ENCODE data around the gene MT1H.

The MT1H gene

GRCh38 chr16:56636616-56637413 lies 32.8 kb upstream of the MT1H start:
- no peak for DNase-seq

- DNase-seq = no peak
Observed at GRCh38 chr16:56637814-56638750, 31.5 kb upstream of the MT1H start, which contains the start of gene MT1A. Gene MT1A (plus strand): TSS chr16:56638666. CDS start chr16:56638739, 73 bp downstream.

DNA sequence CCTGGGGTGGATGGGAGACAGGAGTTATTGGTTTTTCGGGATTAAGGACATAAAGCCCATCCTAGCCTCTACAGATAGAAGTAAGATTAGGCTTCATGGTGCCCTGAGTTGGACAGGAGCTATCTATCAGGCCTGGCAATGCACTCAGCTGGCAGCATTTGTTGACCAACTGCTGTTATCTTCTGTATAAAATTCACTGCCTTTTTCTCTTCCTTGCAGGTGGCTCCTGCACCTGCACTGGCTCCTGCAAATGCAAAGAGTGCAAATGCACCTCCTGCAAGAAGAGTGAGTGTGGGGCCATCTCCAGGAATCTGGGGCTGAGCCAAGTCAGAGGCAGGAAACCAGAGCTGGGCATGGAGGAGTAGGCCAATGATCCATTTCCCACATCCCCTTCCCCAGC lies 30.6 kb upstream of the MT1H start:
- DNase-seq = no peak

DNA sequence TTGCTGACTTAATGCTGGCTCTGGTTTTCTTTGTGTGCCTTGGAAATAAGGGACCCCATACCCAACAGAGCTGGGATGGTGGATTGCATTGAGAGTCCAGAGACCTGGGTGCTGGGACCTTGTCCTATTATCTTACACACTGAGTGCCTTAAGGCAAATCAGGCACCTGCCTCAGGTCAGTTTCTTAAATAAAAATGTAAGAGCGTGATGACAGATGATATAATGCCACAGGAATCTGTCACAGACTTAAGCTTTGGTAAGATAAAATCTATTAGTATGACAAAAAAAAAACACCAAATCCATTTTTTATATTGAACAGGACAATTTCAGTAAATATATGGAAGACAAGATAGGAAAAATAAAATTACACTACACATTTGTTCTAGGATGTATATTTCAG lies 29.5 kb upstream of the MT1H start:
- no peak for DNase-seq

DNA sequence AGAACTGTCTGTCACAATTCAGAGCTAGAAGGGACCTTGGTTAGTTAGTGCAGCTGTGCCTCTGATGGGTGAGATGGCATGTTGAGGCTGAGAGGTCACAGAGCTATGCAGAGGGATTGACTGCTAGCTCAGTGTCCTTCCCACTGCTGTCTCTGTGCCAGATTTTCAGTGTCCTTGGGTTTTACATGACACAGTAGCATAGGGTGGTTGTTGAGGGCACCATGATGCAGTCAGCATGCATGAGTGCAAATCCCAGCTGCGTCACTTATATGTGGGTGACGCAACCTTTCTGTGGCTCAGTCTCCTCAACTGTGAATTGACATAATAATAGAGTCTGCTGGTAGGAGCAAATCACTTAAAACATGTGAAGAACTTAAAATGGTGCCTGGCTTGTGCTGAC lies 28.4 kb upstream of the MT1H start:
- DNase-seq = no peak

- DNase-seq = peak; percentile 35
Observed at GRCh38 chr16:56643080-56643778, 26.4 kb upstream of the MT1H start.

- DNase-seq = no peak
Observed at GRCh38 chr16:56643833-56644232, 25.8 kb upstream of the MT1H start.

GRCh38 chr16:56645311-56645710 lies 24.3 kb upstream of the MT1H start:
- no peak for DNase-seq

DNA sequence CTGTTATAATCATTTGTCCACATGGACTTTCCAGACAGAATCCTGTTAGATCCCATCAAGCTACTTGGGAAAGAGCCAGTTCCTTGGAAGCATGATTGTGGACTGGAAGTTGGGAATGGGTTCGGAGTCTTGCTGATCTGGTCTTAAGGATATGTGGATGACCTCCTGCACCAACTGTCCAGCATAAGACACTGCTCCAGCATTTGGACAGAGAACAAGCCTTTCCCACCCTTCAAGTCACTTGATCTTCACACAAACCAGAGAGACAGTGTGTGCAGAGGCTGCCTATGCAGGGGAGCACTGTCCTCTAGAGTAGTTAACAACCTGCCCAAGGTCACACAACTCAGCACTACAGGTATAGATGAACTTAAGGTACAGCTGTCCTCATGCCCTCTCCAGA lies 23.8 kb upstream of the MT1H start:
- DNase-seq = no peak

GRCh38 chr16:56647641-56648431 lies 21.8 kb upstream of the MT1H start:
- DNase-seq = no peak

DNA sequence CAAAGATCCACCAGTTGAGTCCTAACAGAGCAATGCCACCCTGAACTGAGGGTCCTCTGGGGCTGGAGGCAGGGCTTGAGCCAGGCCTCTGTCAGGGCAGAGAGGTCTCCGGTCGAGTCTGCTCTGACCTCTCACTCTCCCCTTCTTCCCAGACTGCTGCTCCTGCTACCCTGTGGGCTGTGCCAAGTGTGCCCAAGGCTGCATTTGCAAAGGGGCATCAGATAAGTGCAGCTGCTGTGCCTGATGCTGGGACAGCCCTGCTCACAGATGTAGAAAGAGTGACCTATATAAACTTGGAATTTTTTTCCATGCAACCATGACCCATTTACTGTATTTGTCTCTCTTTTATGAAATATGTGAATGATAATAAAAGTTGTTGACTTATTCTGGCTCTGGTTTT lies 20.3 kb upstream of the MT1H start:
- DNase-seq = no peak

GRCh38 chr16:56649820-56650219 lies 19.8 kb upstream of the MT1H start:
- no peak for DNase-seq

GRCh38 chr16:56651586-56651985 lies 18.0 kb upstream of the MT1H start, which contains the start of gene MT1B:
Gene MT1B (plus strand): TSS chr16:56651886. CDS start chr16:56651954, 68 bp downstream.
- no peak for DNase-seq

GRCh38 chr16:56652600-56652999 lies 17.0 kb upstream of the MT1H start:
- DNase-seq = no peak

- no peak for DNase-seq
Observed at GRCh38 chr16:56653218-56653617, 16.4 kb upstream of the MT1H start.

- peak; percentile 31 for DNase-seq
Observed at GRCh38 chr16:56657555-56658326, 11.9 kb upstream of the MT1H start, which contains the start of gene MT1F. Gene MT1F (plus strand): TSS chr16:56657959. CDS start chr16:56658059, 100 bp downstream.

DNA sequence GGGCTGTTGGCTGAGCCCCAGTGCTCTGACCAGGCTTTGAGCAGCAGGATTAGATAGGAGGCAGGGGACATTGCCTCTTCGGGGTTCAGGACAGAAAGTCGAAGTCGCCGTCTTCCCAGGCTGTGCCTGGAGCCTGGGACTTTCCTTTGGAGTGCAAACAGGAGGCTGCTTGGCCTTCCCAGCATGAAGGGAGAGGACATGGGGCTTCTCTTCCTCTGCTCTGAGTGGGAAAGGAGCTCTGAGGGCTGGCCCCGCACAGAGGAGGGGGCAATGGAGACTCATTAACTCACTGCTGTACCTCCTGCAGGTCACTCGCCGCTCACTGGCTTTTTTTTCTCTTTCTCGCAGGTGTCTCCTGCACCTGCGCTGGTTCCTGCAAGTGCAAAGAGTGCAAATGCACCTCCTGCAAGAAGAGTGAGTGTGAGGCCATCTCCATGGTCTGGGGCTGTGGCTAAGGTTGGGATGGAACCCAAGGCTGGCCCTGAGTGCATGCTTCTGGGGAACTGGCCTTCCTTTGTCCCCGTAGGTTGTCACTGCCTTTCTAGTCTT lies 11.2 kb upstream of the MT1H start:
- DNase-seq = no peak

DNA sequence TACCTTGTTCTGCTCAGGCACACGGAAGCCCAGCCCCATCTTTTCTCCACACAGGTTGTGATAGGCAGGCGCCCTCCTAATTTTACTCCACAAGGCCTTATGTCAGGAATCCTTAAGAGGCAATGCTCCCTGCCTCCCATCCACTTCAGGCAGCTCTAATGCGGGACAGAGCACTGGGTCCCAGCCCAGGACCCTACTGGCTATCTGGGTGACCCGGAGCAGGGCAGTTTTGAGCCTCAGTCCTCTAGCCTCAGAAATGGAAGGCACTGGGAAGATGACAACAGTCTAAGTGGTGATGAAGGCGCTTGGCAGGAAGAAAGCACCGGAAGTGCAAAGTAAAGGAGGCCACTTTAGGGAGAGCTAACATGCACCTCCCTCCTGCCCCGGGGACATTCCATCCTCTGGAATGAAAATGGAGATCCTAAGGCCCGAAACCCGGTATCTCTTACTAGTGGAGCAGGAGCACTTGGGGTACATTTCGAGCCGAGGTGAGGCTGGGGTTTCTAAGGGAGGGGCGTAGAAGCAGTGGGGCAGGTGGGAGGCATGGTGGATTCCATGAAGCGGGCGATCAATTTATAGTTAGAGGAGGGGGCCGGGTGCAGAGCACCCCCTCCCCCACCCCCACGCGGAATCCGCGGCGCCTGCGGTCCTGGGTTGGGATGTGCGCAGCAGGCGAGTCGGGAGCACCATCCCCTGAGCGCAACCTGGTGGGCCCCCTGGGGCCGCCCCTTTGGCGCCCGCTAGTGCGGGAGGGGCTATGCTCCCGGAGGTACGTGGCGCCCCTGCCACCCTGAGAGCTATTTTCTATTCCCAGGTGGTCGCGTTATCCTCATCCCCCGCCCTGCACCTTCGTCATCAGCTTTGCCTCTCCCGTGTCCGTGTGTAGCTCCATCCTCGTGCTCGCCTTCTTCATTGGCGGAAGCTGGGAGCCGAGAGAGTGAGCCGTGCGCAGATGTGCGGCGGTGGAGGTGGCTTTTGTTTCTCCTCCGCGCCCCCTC lies 7.0 kb upstream of the MT1H start:
- DNase-seq = no peak

- no peak for DNase-seq
Observed at GRCh38 chr16:56664506-56664905, 5.1 kb upstream of the MT1H start.
